ENCODE results near the gene NCOA5. TPM values are rescaled to one million over a fixed set of nuclear protein-coding genes. Genes with fewer than 3 reads are reported as not detected.
A peak's percentile ranks its signal among the peaks of the same experiment; 100 is the strongest.

NCOA5 gene
- polyA plus RNA-seq, 1 donor (not counting 4 experiments of a cell fraction or from before 2014, with no cell fraction given), result 17.6 TPM

DNA sequence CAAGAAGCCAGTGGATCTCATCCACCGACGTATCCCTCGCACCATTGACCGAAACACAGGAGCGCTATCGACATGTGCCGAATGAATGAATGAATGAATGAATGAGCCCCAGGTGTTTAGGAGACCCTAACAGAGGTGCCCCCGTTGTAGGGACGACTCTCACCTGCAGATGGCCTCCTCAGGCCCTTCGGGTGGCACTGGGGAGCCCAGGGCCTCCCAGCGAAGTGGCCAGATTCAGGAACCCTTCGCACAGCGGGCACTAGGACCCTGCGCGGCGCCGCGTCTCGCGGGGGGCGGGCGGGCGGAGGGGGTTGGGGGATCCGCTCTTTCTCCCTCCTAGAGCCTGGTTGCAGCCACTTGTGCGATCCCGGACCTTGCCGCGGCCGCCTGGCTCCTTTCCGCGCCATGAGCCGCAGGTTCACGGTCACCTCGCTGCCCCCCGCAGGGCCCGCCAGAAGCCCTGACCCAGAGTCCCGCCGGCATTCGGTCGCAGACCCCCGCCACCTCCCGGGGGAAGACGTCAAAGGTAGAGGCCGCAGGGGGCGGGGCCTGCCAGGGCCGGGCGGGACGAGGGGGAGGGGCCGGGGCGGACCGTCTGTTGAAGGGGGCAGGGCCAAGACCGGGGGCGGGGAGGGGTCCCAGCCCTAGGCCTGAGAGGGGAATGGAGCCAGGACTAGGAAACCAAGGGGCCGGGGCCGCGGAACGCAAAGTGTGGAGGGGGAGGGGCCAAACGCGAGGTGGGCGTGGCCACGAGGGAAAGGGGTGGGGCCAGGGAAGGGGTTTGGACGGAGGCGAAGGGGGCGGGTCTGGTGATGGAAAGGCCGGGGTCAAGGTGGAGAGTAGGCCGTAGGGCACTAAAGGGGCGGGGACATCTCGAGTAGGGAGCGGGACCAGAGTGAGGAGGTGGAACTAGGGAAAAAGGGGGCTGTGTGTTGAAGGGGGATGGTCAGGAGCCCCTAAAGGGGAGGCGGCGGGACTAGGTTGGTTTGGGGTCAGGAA lies 68.1 kb downstream of the NCOA5 start:
- Histone ChIP-seq H2AFZ (ENCODE audit: control insufficient read depth, low read length) (no peak overlapping the region), H3K27ac (ENCODE audit: control insufficient read depth, insufficient read depth, low read length) (no peak overlapping the region), H4K20me1 (ENCODE audit: control insufficient read depth, extremely low read depth, insufficient read depth, low read length) (no peaks in the 10 kb centered on the region), H3K27me3 (ENCODE audit: control insufficient read depth, extremely low read depth, insufficient read depth, low read length) (peaks cover 22% of the 10 kb centered on the region), H3K9me1 (ENCODE audit: control insufficient read depth, extremely low read depth, insufficient read depth, low read length) (no peaks in the 10 kb centered on the region), H3K4me3 (ENCODE audit: control insufficient read depth in 2 of 3, extremely low read depth in 1 of 3, insufficient read depth in 2 of 3, low read depth in 1 of 3, low read length in 3 of 3) (peak overlapping the region in 2 of 3 experiments; percentile 48 to 60), H3K79me2 (ENCODE audit: control insufficient read depth, insufficient read depth, low read length) (no peaks in the 10 kb centered on the region), H3K9me3 (ENCODE audit: control insufficient read depth, low read depth, low read length) (no peaks in the 10 kb centered on the region), H3K4me2 (ENCODE audit: control insufficient read depth, extremely low read depth, insufficient read depth, low read depth, low read length) (peak overlapping the region; percentile 28), H3K36me3 (ENCODE audit: control insufficient read depth in 2 of 2, extremely low read depth in 1 of 2, insufficient read depth in 2 of 2, low read length in 2 of 2) (no peaks in the 10 kb centered on the region), H3K4me1 (ENCODE audit: control insufficient read depth, extremely low read depth, insufficient read depth, low read length) (peaks cover 3% of the 10 kb centered on the region), H3K9ac (ENCODE audit: control insufficient read depth, extremely low read depth, insufficient read depth, low read length) (no peak overlapping the region)
- dilution Hi-C loops (cut with MboI; ENCODE audit: extremely low pct_ligation_motif_present, low sequenced_read_pairs), result no loop called here
- FAIRE-seq, result no peak
- DNase-seq (ENCODE audit: low read depth, low spot score), result no peak
- no peak for TF ChIP-seq EZH2 (IDR thresholded peaks at IDR 0.05; ENCODE audit: low read length)
- TF ChIP-seq CTCF (optimal IDR thresholded peaks at IDR 0.05 in 1 of 3, IDR thresholded peaks at IDR 0.05 in 1 of 3, conservative IDR thresholded peaks at IDR 0.05 in 1 of 3; ENCODE audit: extremely low read depth in 1 of 3, insufficient read depth in 2 of 3, low read length in 3 of 3), result no peak

DNA sequence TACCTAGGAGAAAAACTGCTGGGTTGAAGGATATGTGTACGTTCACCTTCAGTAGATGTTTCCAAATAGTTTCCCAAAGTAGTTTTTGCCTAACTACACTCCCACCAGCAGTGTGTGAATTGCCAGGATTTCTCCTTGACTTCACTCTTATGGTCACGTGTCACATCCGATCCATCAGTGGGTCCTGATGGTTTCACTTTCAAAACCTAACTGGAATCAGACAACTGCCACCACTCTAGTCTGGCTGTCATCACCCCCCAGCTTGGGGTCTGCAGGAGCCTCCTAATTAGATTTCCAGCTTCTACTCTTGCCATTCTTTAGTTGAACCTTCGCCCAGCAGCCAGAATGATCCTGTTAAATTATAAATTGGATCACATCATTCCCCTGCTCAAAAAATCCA lies 69.2 kb downstream of the NCOA5 start:
- DNase-seq (ENCODE audit: low read depth, low spot score) (no peak), FAIRE-seq (no peak)
- Histone ChIP-seq H3K9me1 (ENCODE audit: control insufficient read depth, extremely low read depth, insufficient read depth, low read length) (no peaks in the 10 kb centered on the region), H4K20me1 (ENCODE audit: control insufficient read depth, extremely low read depth, insufficient read depth, low read length) (no peaks in the 10 kb centered on the region), H3K27ac (ENCODE audit: control insufficient read depth, insufficient read depth, low read length) (no peak overlapping the region), H3K27me3 (ENCODE audit: control insufficient read depth, extremely low read depth, insufficient read depth, low read length) (peaks cover 11% of the 10 kb centered on the region), H3K4me3 (ENCODE audit: control insufficient read depth in 2 of 3, extremely low read depth in 1 of 3, insufficient read depth in 2 of 3, low read depth in 1 of 3, low read length in 3 of 3) (no peak overlapping the region), H3K9me3 (ENCODE audit: control insufficient read depth, low read depth, low read length) (no peaks in the 10 kb centered on the region), H2AFZ (ENCODE audit: control insufficient read depth, low read length) (no peak overlapping the region), H3K36me3 (ENCODE audit: control insufficient read depth in 2 of 2, extremely low read depth in 1 of 2, insufficient read depth in 2 of 2, low read length in 2 of 2) (no peaks in the 10 kb centered on the region), H3K4me2 (ENCODE audit: control insufficient read depth, extremely low read depth, insufficient read depth, low read depth, low read length) (no peak overlapping the region), H3K4me1 (ENCODE audit: control insufficient read depth, extremely low read depth, insufficient read depth, low read length) (peaks cover 3% of the 10 kb centered on the region), H3K9ac (ENCODE audit: control insufficient read depth, extremely low read depth, insufficient read depth, low read length) (no peak overlapping the region), H3K79me2 (ENCODE audit: control insufficient read depth, insufficient read depth, low read length) (no peaks in the 10 kb centered on the region)
- TF ChIP-seq EZH2 (IDR thresholded peaks at IDR 0.05; ENCODE audit: low read length) (no peak), CTCF (optimal IDR thresholded peaks at IDR 0.05 in 1 of 3, IDR thresholded peaks at IDR 0.05 in 1 of 3, conservative IDR thresholded peaks at IDR 0.05 in 1 of 3; ENCODE audit: extremely low read depth in 1 of 3, insufficient read depth in 2 of 3, low read length in 3 of 3) (no peak)
- dilution Hi-C loops (cut with MboI; ENCODE audit: extremely low pct_ligation_motif_present, low sequenced_read_pairs), result no loop called here
